GM18498 (cell line): ENCODE measurements around the gene PCDH12.
"Not testable (repeated sequence)": the region's sequence is repeated elsewhere in the genome, so short reads cannot be mapped to it uniquely, and the experiment has no call there.

ENCODE experiments used
- ATAC-seq: cut with Tn5 transposase; IDR thresholded peaks from one replicate; pipeline ENCODE4 v1.9.1; 2021; ENCODE audit warnings: mild to moderate bottlenecking, moderate library complexity; ENCODE audit not compliant: unreplicated experiment

Gene PCDH12

GRCh38 chr5:141941307-141941706, 16.7 kb downstream of the PCDH12 start:
- no peak for ATAC-seq

GRCh38 chr5:141940695-141941271, 17.2 kb downstream of the PCDH12 start:
- ATAC-seq: no peak

- ATAC-seq: no peak
Measured at GRCh38 chr5:141935538-141935937, 22.5 kb downstream of the PCDH12 start.

GRCh38 chr5:141934099-141934844, 23.7 kb downstream of the PCDH12 start:
- ATAC-seq: no peak

GRCh38 chr5:141933151-141933550, 24.9 kb downstream of the PCDH12 start:
- no peak for ATAC-seq

GRCh38 chr5:141931694-141932093, 26.3 kb downstream of the PCDH12 start:
- no peak for ATAC-seq

GRCh38 chr5:141929398-141930058, 28.5 kb downstream of the PCDH12 start:
- no peak for ATAC-seq

- ATAC-seq: no peak
Measured at GRCh38 chr5:141928051-141928450, 30.0 kb downstream of the PCDH12 start.

GRCh38 chr5:141926434-141926833, 31.6 kb downstream of the PCDH12 start:
- ATAC-seq: no peak

- peak; percentile 98 for ATAC-seq
Measured at GRCh38 chr5:141923448-141924313, 34.3 kb downstream of the PCDH12 start, which contains the start of gene DELE1. TSS of gene DELE1 (plus strand) at chr5:141923871. CDS start at chr5:141923942, 71 bp downstream.

- ATAC-seq: not testable (repeated sequence)
Measured at GRCh38 chr5:141922827-141923447, 35.1 kb downstream of the PCDH12 start.

- no peak for ATAC-seq
Measured at GRCh38 chr5:141920771-141921170, 37.2 kb downstream of the PCDH12 start.

GRCh38 chr5:141919218-141920119, 38.5 kb downstream of the PCDH12 start:
- no peak for ATAC-seq

GRCh38 chr5:141917760-141918159, 40.2 kb downstream of the PCDH12 start:
- no peak for ATAC-seq

- no peak for ATAC-seq
Measured at GRCh38 chr5:141916522-141916921, 41.5 kb downstream of the PCDH12 start.

- no peak for ATAC-seq
Measured at GRCh38 chr5:141915881-141916336, 42.1 kb downstream of the PCDH12 start.

GRCh38 chr5:141914797-141915196, 43.2 kb downstream of the PCDH12 start:
- no peak for ATAC-seq

GRCh38 chr5:141914199-141914743, 43.7 kb downstream of the PCDH12 start:
- peak; percentile 82 for ATAC-seq

GRCh38 chr5:141913560-141914198, 44.3 kb downstream of the PCDH12 start:
- ATAC-seq: no peak
